ENCODE measurements around the gene METTL17.

DNA sequence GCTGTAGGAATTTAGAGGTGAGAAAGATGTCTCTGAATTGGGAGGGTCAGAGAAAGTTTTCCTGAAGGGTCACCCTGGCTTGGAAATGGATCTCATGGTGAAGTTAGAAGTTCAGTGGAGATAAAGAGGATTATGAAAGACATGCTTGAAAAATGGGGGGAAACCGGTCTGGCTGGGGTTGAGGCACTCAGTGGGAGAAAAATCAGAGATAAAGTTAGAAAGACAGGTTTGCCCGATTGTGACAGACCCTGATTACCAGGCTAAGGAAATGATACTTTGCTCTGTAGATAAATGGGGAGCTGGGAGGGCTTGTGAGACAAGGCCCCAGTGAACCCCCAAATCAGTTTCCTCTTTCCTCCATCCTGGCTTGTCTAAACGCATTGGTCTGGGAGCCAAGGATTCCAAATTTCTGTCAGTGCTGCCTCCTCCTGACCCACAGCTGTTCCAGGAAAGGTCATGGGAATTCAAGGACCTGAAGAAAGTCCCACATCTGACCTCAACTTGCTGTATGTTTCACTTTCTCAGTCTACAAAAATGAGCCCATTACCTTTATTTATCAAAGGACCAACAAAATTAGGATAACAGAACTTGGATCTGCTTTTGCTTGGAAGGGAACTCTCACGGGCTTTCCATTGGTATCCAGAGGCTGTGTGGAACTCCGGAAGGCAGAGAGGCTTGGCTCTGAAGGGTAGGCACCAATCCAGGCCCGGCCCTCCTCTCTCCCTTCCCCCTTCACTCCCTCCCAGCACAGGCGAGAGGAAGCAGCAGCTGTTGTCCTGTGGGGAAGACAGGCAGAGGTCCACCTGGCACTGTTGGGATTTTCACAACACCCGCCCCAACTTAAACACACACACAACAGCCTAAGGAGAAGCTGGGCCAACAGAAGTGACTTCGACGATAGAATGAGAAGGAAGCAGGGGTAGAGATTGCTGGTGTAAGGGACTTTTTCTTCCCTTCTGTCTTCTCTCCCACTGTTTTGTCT is 49.0 kb downstream of the METTL17 start:
- no peak for TF ChIP-seq EZH2 (IDR thresholded peaks at IDR 0.05; ENCODE audit: borderline replicate concordance, low read depth, low read length, severe bottlenecking)
- TF ChIP-seq, protein P1, sequence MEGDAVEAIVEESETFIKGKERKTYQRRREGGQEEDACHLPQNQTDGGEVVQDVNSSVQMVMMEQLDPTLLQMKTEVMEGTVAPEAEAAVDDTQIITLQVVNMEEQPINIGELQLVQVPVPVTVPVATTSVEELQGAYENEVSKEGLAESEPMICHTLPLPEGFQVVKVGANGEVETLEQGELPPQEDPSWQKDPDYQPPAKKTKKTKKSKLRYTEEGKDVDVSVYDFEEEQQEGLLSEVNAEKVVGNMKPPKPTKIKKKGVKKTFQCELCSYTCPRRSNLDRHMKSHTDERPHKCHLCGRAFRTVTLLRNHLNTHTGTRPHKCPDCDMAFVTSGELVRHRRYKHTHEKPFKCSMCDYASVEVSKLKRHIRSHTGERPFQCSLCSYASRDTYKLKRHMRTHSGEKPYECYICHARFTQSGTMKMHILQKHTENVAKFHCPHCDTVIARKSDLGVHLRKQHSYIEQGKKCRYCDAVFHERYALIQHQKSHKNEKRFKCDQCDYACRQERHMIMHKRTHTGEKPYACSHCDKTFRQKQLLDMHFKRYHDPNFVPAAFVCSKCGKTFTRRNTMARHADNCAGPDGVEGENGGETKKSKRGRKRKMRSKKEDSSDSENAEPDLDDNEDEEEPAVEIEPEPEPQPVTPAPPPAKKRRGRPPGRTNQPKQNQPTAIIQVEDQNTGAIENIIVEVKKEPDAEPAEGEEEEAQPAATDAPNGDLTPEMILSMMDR (IDR thresholded peaks at IDR 0.05; ENCODE audit: extremely low read depth in 1 of 2, insufficient read depth in 1 of 2, low read depth in 1 of 2, low read length in 2 of 2), result no peak
- no peak for TF ChIP-seq MAX (IDR thresholded peaks at IDR 0.05; ENCODE audit: insufficient read depth, insufficient read length)
- no peak for TF ChIP-seq FOS (IDR thresholded peaks at IDR 0.05; ENCODE audit: borderline replicate concordance, insufficient read depth, low read length)
- TF ChIP-seq MYC (IDR thresholded peaks at IDR 0.05; ENCODE audit: low read depth, low read length), result no peak
- TF ChIP-seq POLR2AphosphoS5 (IDR thresholded peaks at IDR 0.05; ENCODE audit: insufficient read depth, low read depth, low read length), result no peak
- TF ChIP-seq POLR2A (IDR thresholded peaks at IDR 0.05; ENCODE audit: low read depth, low read length), result no peak

All from endothelial cell of umbilical vein (primary cell).